GM18505 (cell line): ENCODE measurements around the gene TSC2.
"Not testable (repeated sequence)": the region's sequence is repeated elsewhere in the genome, so short reads cannot be mapped to it uniquely, and the experiment has no call there.

Experiments used
- ATAC-seq: cut with Tn5 transposase; IDR thresholded peaks from one replicate; pipeline ENCODE4 v1.9.1; 2021; ENCODE audit not compliant: unreplicated experiment
- POLR2A ChIP-seq: IDR thresholded peaks from 4 replicates; pipeline ENCODE4 v1.6.1; 2011; ENCODE audit warnings: borderline replicate concordance; ENCODE audit not compliant: insufficient read depth, insufficient read length; ENCODE audit errors: extremely low read depth

Gene TSC2

GRCh38 chr16:2107121-2107790 is 59.5 kb downstream of the TSC2 start:
- not testable (repeated sequence) for ATAC-seq

GRCh38 chr16:2107791-2108125 is 60.0 kb downstream of the TSC2 start:
- not testable (repeated sequence) for ATAC-seq

GRCh38 chr16:2108446-2109270 is 60.9 kb downstream of the TSC2 start:
- not testable (repeated sequence) for ATAC-seq

- not testable (repeated sequence) for ATAC-seq
Observed at GRCh38 chr16:2109271-2109580, 61.4 kb downstream of the TSC2 start.

GRCh38 chr16:2109872-2110271 is 62.1 kb downstream of the TSC2 start:
- not testable (repeated sequence) for ATAC-seq

- ATAC-seq: not testable (repeated sequence)
Observed at GRCh38 chr16:2110332-2111008, 62.7 kb downstream of the TSC2 start.

- not testable (repeated sequence) for ATAC-seq
Observed at GRCh38 chr16:2111009-2111353, 63.2 kb downstream of the TSC2 start.

- not testable (repeated sequence) for ATAC-seq
Observed at GRCh38 chr16:2111412-2112335, 63.9 kb downstream of the TSC2 start.

GRCh38 chr16:2112539-2113106 is 64.8 kb downstream of the TSC2 start:
- ATAC-seq: not testable (repeated sequence)

- ATAC-seq: not testable (repeated sequence)
Observed at GRCh38 chr16:2114225-2114624, 66.4 kb downstream of the TSC2 start.

- not testable (repeated sequence) for ATAC-seq
Observed at GRCh38 chr16:2114885-2115590, 67.3 kb downstream of the TSC2 start.

- ATAC-seq: no peak
- TF ChIP-seq POLR2A: no peak
Observed at GRCh38 chr16:2115591-2115973, 67.8 kb downstream of the TSC2 start.

- ATAC-seq: not testable (repeated sequence)
Observed at GRCh38 chr16:2116428-2116827, 68.6 kb downstream of the TSC2 start.

- not testable (repeated sequence) for ATAC-seq
Observed at GRCh38 chr16:2117341-2117740, 69.6 kb downstream of the TSC2 start.

- ATAC-seq: not testable (repeated sequence)
Observed at GRCh38 chr16:2117960-2118722, 70.4 kb downstream of the TSC2 start.

GRCh38 chr16:2121325-2121724 is 73.5 kb downstream of the TSC2 start:
- ATAC-seq: not testable (repeated sequence)
